ENCODE results near the gene LIN28B. TPM values are rescaled to one million over a fixed set of nuclear protein-coding genes. Genes with fewer than 3 reads are reported as not detected.

LIN28B gene
- polyA plus RNA-seq, 3 donors, result not detected

Other genes with a start within 250 kb of the LIN28B start
- 1 to 10 TPM; 2.5 to 8.1 (median 5.5) TPM for gene HACE1, start 97.2 kb upstream of the LIN28B start, polyA plus RNA-seq
- gene POPDC3, start 222.9 kb downstream of the LIN28B start, polyA plus RNA-seq, result under 1 TPM; 0.52 to 0.68 (median 0.67) TPM

All from adipose tissue (tissue), 3 donors.